Erythroblast (primary cell): ENCODE results near the gene BTBD16.

Experiments used
- GATA1 ChIP-seq: IDR thresholded peaks from 2 replicates; pipeline ENCODE4 v1.6.1; 2011; ENCODE audit warnings: low read depth, mild to moderate bottlenecking, control low read depth, low read length, moderate library complexity
- POLR2A ChIP-seq: IDR thresholded peaks from 2 replicates; pipeline ENCODE4 v1.6.1; 2011; ENCODE audit warnings: mild to moderate bottlenecking, low read length

DNA sequence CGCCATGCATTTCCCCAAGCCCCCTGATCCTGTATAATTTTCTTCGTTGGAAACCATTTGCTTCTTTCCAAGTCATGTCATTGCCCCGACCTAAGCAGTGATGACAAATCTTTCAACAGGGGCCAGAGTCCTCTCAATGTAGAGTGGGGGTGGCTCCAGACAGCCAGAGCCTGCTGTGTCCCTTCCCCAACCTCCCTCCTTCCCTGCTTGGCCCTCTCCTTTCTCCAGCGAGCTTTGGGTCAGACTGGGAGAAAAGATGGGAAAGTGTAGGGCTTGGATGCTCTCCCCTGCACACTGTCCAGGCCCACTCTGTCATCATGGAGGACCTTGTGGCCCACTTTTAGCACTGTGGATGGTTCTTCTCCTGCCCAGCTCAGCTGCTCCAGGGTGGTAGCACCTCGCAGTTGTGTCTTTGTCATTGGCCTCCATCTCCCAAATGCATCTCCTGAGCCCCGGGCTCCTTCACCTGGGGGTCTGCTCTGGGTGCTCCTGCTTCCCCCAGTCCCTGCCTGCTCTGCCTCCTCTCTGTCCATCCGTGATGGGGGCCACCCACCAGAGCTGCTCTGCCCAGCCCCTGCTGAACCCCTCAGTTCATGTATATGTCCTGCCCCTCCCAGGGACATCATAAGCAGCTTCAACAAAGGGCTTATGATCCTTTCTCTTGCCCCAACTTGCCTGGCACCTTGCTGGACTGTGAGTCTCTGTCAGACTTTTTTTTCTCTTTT is 37.5 kb downstream of the BTBD16 start:
- TF ChIP-seq POLR2A (no peak), GATA1 (no peak)
